HG02970 (cell line): ENCODE data around the gene CHPF2.

Experiments
- ATAC-seq: cut with Tn5 transposase; IDR thresholded peaks from one replicate; pipeline ENCODE4 v1.9.1; 2021; ENCODE audit warnings: mild to moderate bottlenecking, moderate library complexity, moderate number of reproducible peaks; ENCODE audit not compliant: unreplicated experiment, low FRiP score

CHPF2 gene

GRCh38 chr7:151279868-151280267 lies 47.6 kb downstream of the CHPF2 start:
- no peak for ATAC-seq

GRCh38 chr7:151280388-151281019 lies 48.2 kb downstream of the CHPF2 start:
- no peak for ATAC-seq

- no peak for ATAC-seq
Observed at GRCh38 chr7:151281686-151282085, 49.4 kb downstream of the CHPF2 start.

GRCh38 chr7:151282111-151282510 lies 49.8 kb downstream of the CHPF2 start:
- no peak for ATAC-seq

- ATAC-seq = no peak
Observed at GRCh38 chr7:151283302-151283701, 51.0 kb downstream of the CHPF2 start.

- no peak for ATAC-seq
Observed at GRCh38 chr7:151286148-151286547, 53.9 kb downstream of the CHPF2 start.
